HepG2 (cell line): ENCODE measurements around the gene TTLL11. TPM values are rescaled to one million over a fixed set of nuclear protein-coding genes. Genes with fewer than 3 reads are reported as not detected.

Source experiments
- ARID5B ChIP-seq: IDR thresholded peaks from 2 replicates; pipeline ENCODE4 v1.4.0; 2020; ENCODE audit warnings: mild to moderate bottlenecking, missing genetic modification reagents
- CCAR2 ChIP-seq: fragments of 200-400 bp; formaldehyde crosslinking; optimal IDR thresholded peaks from 2 replicates; pipeline ENCODE3; 2018; ENCODE audit warnings: low read depth, mild to moderate bottlenecking, low read length, moderate library complexity
- EZH2 ChIP-seq: conservative IDR thresholded peaks from 2 replicates; pipeline ENCODE4 v1.6.1; 2012; ENCODE audit warnings: mild to moderate bottlenecking, low read depth, low read length, moderate library complexity
- FOXO1 ChIP-seq: sonication (generic); formaldehyde crosslinking; IDR thresholded peaks from 2 replicates; pipeline ENCODE4 v1.4.0; 2020; ENCODE audit warnings: missing genetic modification reagents
- HCFC1 ChIP-seq: fragments of 150-350 bp; IDR thresholded peaks from 2 replicates; pipeline ENCODE4 v1.6.1; 2014; ENCODE audit warnings: low read depth, low read length
- HMGXB4 ChIP-seq, 2 experiments: sonication (generic) in 1 of 2; formaldehyde crosslinking in 1 of 2; IDR thresholded peaks; 2 replicates each; pipeline versions ENCODE4 v1.4.0 to v1.6.1; 2018 to 2020; ENCODE audit warnings: missing genetic modification reagents in 2 of 2, borderline replicate concordance in 1 of 2, low read depth in 1 of 2, mild to moderate bottlenecking in 1 of 2, missing biosample characterization in 1 of 2
- SMAD3 ChIP-seq: sonication (generic); formaldehyde crosslinking; IDR thresholded peaks from 2 replicates; pipeline ENCODE4 v1.4.0; 2020; ENCODE audit warnings: missing genetic modification reagents
- SNAI1 ChIP-seq: sonication (generic); formaldehyde crosslinking; IDR thresholded peaks from 2 replicates; pipeline ENCODE4 v1.5.0; 2020; ENCODE audit warnings: mild to moderate bottlenecking, missing genetic modification reagents, borderline replicate concordance
- SP1 ChIP-seq, 2 experiments: fragments of 450-650 bp in 1 of 2; sonication (generic) in 1 of 2; formaldehyde crosslinking in 1 of 2; IDR thresholded peaks; 2 replicates each; pipeline versions ENCODE4 v1.4.0 to v1.6.1; 2016 to 2020; ENCODE audit warnings: missing genetic modification reagents in 1 of 2
- YY1 ChIP-seq: IDR thresholded peaks from 2 replicates; pipeline ENCODE4 v1.6.1; 2011; ENCODE audit warnings: low read length, low read depth, moderate library complexity, mild to moderate bottlenecking; ENCODE audit not compliant: insufficient read depth, insufficient replicate concordance
- ZNF136 ChIP-seq: sonication (generic); formaldehyde crosslinking; IDR thresholded peaks from 2 replicates; pipeline ENCODE4 v1.8.1; 2022; ENCODE audit warnings: low read depth, mild to moderate bottlenecking, moderate library complexity, missing genetic modification reagents
- ZNF20 ChIP-seq: sonication (generic); formaldehyde crosslinking; IDR thresholded peaks from 2 replicates; pipeline ENCODE4 v1.4.0; 2020; ENCODE audit warnings: mild to moderate bottlenecking, moderate library complexity, missing genetic modification reagents
- ZNF207 ChIP-seq: fragments of 450-650 bp; IDR thresholded peaks from 2 replicates; pipeline ENCODE4 v1.6.1; 2016; ENCODE audit warnings: antibody characterized with exemption, borderline replicate concordance
- ZNF33A ChIP-seq: sonication (generic); formaldehyde crosslinking; IDR thresholded peaks from 2 replicates; pipeline ENCODE4 v1.5.1; 2020; ENCODE audit warnings: missing genetic modification reagents, mild to moderate bottlenecking, moderate library complexity, borderline replicate concordance
- ZNF362 ChIP-seq: sonication (generic); formaldehyde crosslinking; IDR thresholded peaks from 2 replicates; pipeline ENCODE4 v1.4.0; 2020; ENCODE audit warnings: missing genetic modification reagents, mild to moderate bottlenecking, borderline replicate concordance
- ZNF441 ChIP-seq: sonication (generic); formaldehyde crosslinking; IDR thresholded peaks from 2 replicates; pipeline ENCODE4 v1.7.0; 2021; ENCODE audit warnings: missing genetic modification reagents, borderline replicate concordance
- ZNF704 ChIP-seq: sonication (generic); formaldehyde crosslinking; IDR thresholded peaks from 2 replicates; pipeline ENCODE4 v1.8.1; 2023; ENCODE audit warnings: mild to moderate bottlenecking, inconsistent platforms, moderate library complexity, missing genetic modification reagents, borderline replicate concordance
- ZSCAN29 ChIP-seq: sonication (generic); formaldehyde crosslinking; conservative IDR thresholded peaks from 2 replicates; pipeline ENCODE4 v1.4.0; 2020; ENCODE audit warnings: mild to moderate bottlenecking, missing genetic modification reagents
- polyA plus RNA-seq, 8 experiments: library from polyadenylated mRNA; depleted of rRNA in 3 of 8; stranded (reverse) in 7 of 8; unstranded in 1 of 8; fragments of >200 nt; fragmentation: Illumina TruSeq in 4 of 8; extraction: Trizol in 4 of 8; gene quantifications; 2 replicates each; pipeline versions ENCODE4 v1.2.1 to v1.2.3, GENCODE V29; 2011 to 2016; ENCODE audit warnings: low read depth in 4 of 8, missing spikeins in 1 of 8, mixed read lengths in 1 of 8; ENCODE audit not compliant: insufficient read depth in 1 of 8
- total RNA-seq, 5 experiments: library from RNA; depleted of rRNA; stranded (reverse); fragments of >200 nt; fragmentation: Illumina TruSeq; extraction: Trizol; gene quantifications; 2 replicates each; pipeline ENCODE4 v1.2.3, GENCODE V29; 2016; ENCODE audit warnings: low read depth in 1 of 5
- TF ChIP-seq, protein P1 (sequence below): sonication (generic); formaldehyde crosslinking; IDR thresholded peaks from 2 replicates; pipeline ENCODE4 v1.5.0; 2020; ENCODE audit warnings: mild to moderate bottlenecking, low read depth, missing genetic modification reagents, borderline replicate concordance

The TTLL11 gene
- total and polyA plus RNA-seq, 2 of the 13 experiments (the other 11 are each of a cell fraction or from before 2014, with no cell fraction given) = 4.5 to 5.2 TPM

- no peak for TF ChIP-seq ZNF704 (CRISPR knock-in tag)
- TF ChIP-seq EZH2 = no peak
- no peak for TF ChIP-seq ZNF33A (CRISPR knock-in tag)
- 0 out of 2 replicates have a peak, but pooled peaks have one; percentile 59 for TF ChIP-seq SMAD3 (CRISPR knock-in tag)
- TF ChIP-seq HCFC1 = no peak
- TF ChIP-seq, protein P1, sequence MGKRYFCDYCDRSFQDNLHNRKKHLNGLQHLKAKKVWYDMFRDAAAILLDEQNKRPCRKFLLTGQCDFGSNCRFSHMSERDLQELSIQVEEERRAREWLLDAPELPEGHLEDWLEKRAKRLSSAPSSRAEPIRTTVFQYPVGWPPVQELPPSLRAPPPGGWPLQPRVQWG (CRISPR knock-in tag) = no peak
- no peak for TF ChIP-seq ZNF441 (CRISPR knock-in tag)
- TF ChIP-seq CCAR2 = no peak
- TF ChIP-seq ARID5B = peak; percentile 87
- TF ChIP-seq HMGXB4 (CRISPR knock-in tag; IDR thresholded peaks at IDR 0.05; ENCODE audit: borderline replicate concordance in 1 of 2, low read depth in 1 of 2) = no peak
- TF ChIP-seq YY1 = no peak
- no peak for TF ChIP-seq ZNF20 (CRISPR knock-in tag)
- no peak for TF ChIP-seq ZSCAN29
- TF ChIP-seq ZNF207 = no peak
- TF ChIP-seq SNAI1 (CRISPR knock-in tag) = no peak
- TF ChIP-seq FOXO1 (CRISPR knock-in tag) = peak; percentile 20; the same call in 1 of the 2 replicates
- TF ChIP-seq ZNF362 = no peak
- no peak for TF ChIP-seq ZNF136 (CRISPR knock-in tag)
- no peak for TF ChIP-seq SP1 (IDR thresholded peaks at IDR 0.05)
- TF ChIP-seq SP1 (CRISPR knock-in tag; IDR thresholded peaks at IDR 0.05) = no peak
Measured at GRCh38 chr9:121942313-121942712, 150.8 kb downstream of the TTLL11 start (continued).
